K562 (cell line): ENCODE results near the gene ERAL1. TPM values are rescaled to one million over a fixed set of nuclear protein-coding genes. Genes with fewer than 3 reads are reported as not detected.

Experiments used
- HIVEP1 ChIP-seq: fragments of 250-450 bp; sonication (Bioruptor Pico); IDR thresholded peaks from 2 replicates; pipeline ENCODE4 v1.4.0; 2020; ENCODE audit warnings: mild to moderate bottlenecking
- HOMEZ ChIP-seq: fragments of 250-450 bp; sonication (Bioruptor Pico); IDR thresholded peaks from 2 replicates; pipeline ENCODE4 v1.4.0; 2020; ENCODE audit warnings: mild to moderate bottlenecking, moderate library complexity
- OTX1 ChIP-seq: fragments of 450-650 bp; formaldehyde crosslinking; IDR thresholded peaks from 2 replicates; pipeline ENCODE4 v1.4.0; 2022; ENCODE audit warnings: mild to moderate bottlenecking
- RBBP5 ChIP-seq: fragments of 200-600 bp; sonication (generic); IDR thresholded peaks from 2 replicates; pipeline ENCODE4 v1.6.1; 2012; ENCODE audit warnings: borderline replicate concordance, mild to moderate bottlenecking, low read length, control low read depth, inconsistent platforms; ENCODE audit not compliant: insufficient read depth, poor library complexity, severe bottlenecking
- REST ChIP-seq, 2 experiments: fragments of 450-650 bp; formaldehyde crosslinking in 1 of 2; IDR thresholded peaks; 2 replicates each; pipeline versions ENCODE4 v1.4.0 to v1.6.1; 2014 to 2020; ENCODE audit warnings: mild to moderate bottlenecking in 2 of 2, borderline replicate concordance in 1 of 2, low read depth in 1 of 2
- TEAD4 ChIP-seq, 2 experiments: sonication (generic) in 1 of 2; formaldehyde crosslinking in 1 of 2; IDR thresholded peaks; 2 replicates each; pipeline versions ENCODE4 v1.6.1 to v1.8.0; 2012 to 2022; ENCODE audit warnings: borderline replicate concordance in 1 of 2, inconsistent platforms in 1 of 2, low read length in 1 of 2, mild to moderate bottlenecking in 1 of 2, missing genetic modification reagents in 1 of 2
- ZC3H11A ChIP-seq: IDR thresholded peaks from 2 replicates; pipeline ENCODE4 v1.6.1; 2012; ENCODE audit warnings: low read depth, low read length, improper control_type of control experiment
- ZNF280B ChIP-seq: fragments of 250-450 bp; sonication (Bioruptor Pico); IDR thresholded peaks from 2 replicates; pipeline ENCODE4 v1.5.1; 2021; ENCODE audit warnings: mild to moderate bottlenecking
- ZNF589 ChIP-seq: fragments of 200-800 bp; sonication (Bioruptor generic); IDR thresholded peaks from 2 replicates; pipeline ENCODE4 v1.6.1; 2016; ENCODE audit warnings: low read depth, missing genetic modification characterization, missing compliant biosample characterization
- polyA plus RNA-seq, 8 experiments: library from polyadenylated mRNA; depleted of rRNA in 4 of 8; stranded (reverse) in 5 of 8; unstranded in 3 of 8; fragments of >200 nt; fragmentation: Nextera tagmentation in 2 of 8; fragmentation: Illumina TruSeq in 1 of 8; extraction: Ambion mirVana in 2 of 8; extraction: Trizol in 1 of 8; gene quantifications; 2 replicates each; pipeline versions ENCODE4 v1.2.1 to v1.2.3, GENCODE V29; 2011 to 2014; ENCODE audit warnings: inconsistent platforms in 1 of 8, missing spikeins in 1 of 8
- total RNA-seq, 7 experiments: library from RNA; depleted of rRNA in 6 of 7; stranded (reverse); fragments of >200 nt in 6 of 7; fragmentation: Illumina TruSeq in 2 of 7; extraction: Trizol in 2 of 7; gene quantifications; 2 replicates each; pipeline versions ENCODE4 v1.2.1 to v1.2.3, GENCODE V29; 2011 to 2021; ENCODE audit warnings: low replicate concordance in 1 of 7

ERAL1 gene
- total and polyA plus RNA-seq, 9 of the 15 experiments (the other 6 are each of a cell fraction or from before 2014, with no cell fraction given): 37.5 to 351 (median 106) TPM

GRCh38 chr17:28897769-28898526 is 43.1 kb downstream of the ERAL1 start (continued):
- TF ChIP-seq REST (IDR thresholded peaks at IDR 0.05; ENCODE audit: borderline replicate concordance): no peak
- peak; percentile 56; the same call in 1 of the 2 replicates for TF ChIP-seq REST (CRISPR knock-in tag; IDR thresholded peaks at IDR 0.05; ENCODE audit: low read depth)
- TF ChIP-seq TEAD4 (IDR thresholded peaks at IDR 0.05; ENCODE audit: low read length): 0 out of 2 replicates have a peak, but pooled peaks have one; percentile 5
- no peak for TF ChIP-seq TEAD4 (CRISPR knock-in tag; IDR thresholded peaks at IDR 0.05; ENCODE audit: borderline replicate concordance)
- 0 out of 2 replicates have a peak, but pooled peaks have one; percentile 44 for TF ChIP-seq HOMEZ (CRISPR knock-in tag)
- 0 out of 2 replicates have a peak, but pooled peaks have one; percentile 26 for TF ChIP-seq ZNF589
- TF ChIP-seq RBBP5: peak; percentile 56
- no peak for TF ChIP-seq ZNF280B
- peak; percentile 42; the same call in 1 of the 2 replicates for TF ChIP-seq OTX1 (CRISPR knock-in tag)
- TF ChIP-seq HIVEP1 (CRISPR knock-in tag): 0 out of 2 replicates have a peak, but pooled peaks have one; percentile 16
- TF ChIP-seq ZC3H11A: no peak
